ENCODE results near the gene CNTN1.

DNA sequence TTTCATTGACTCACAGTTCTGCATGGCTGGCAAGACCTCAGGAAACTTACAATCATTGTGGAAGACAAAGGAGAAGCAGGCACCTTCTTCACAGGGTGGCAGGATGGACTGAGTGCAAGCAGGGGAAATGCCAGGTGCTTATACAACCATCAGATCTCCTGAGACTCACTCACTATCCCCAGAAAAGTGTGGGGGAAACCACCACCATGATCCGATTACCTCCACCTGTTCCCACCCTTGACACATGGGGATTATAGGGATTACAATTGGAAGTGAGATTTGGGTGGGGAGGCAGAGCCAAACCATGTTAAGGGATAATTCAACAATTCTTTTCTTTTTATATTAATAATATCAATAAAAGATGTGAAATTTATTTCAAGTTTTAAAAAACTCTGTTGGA, 34.1 kb downstream of the CNTN1 start:
- no peak for TF ChIP-seq EP300 (IDR thresholded peaks at IDR 0.05)
- TF ChIP-seq, protein P1, sequence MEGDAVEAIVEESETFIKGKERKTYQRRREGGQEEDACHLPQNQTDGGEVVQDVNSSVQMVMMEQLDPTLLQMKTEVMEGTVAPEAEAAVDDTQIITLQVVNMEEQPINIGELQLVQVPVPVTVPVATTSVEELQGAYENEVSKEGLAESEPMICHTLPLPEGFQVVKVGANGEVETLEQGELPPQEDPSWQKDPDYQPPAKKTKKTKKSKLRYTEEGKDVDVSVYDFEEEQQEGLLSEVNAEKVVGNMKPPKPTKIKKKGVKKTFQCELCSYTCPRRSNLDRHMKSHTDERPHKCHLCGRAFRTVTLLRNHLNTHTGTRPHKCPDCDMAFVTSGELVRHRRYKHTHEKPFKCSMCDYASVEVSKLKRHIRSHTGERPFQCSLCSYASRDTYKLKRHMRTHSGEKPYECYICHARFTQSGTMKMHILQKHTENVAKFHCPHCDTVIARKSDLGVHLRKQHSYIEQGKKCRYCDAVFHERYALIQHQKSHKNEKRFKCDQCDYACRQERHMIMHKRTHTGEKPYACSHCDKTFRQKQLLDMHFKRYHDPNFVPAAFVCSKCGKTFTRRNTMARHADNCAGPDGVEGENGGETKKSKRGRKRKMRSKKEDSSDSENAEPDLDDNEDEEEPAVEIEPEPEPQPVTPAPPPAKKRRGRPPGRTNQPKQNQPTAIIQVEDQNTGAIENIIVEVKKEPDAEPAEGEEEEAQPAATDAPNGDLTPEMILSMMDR (IDR thresholded peaks at IDR 0.05): no peak
- TF ChIP-seq POLR2A (IDR thresholded peaks at IDR 0.05): no peak
- no peak for TF ChIP-seq POLR2AphosphoS5 (IDR thresholded peaks at IDR 0.05)
